Aorta (tissue), 5 donors: ENCODE data around the gene ERLIN1. TPM values are rescaled to one million over a fixed set of nuclear protein-coding genes. Genes with fewer than 3 reads are reported as not detected.

Experiments used
- ATAC-seq: fragments of 200-7000 bp; cut with Tn5 transposase; one replicate; pipeline ENCODE4 v1.9.1; 2022; ENCODE audit warnings: moderate library complexity; ENCODE audit not compliant: low FRiP score
- DNase-seq, 2 donors: peaks; one replicate each; pipeline ENCODE4 v3.0.0-alpha.2; 2020
- H3K27ac ChIP-seq, 2 donors: one replicate each; pipeline ENCODE4 v1.5.1; 2013; ENCODE audit warnings: low read length in 2 of 2, mild to moderate bottlenecking in 2 of 2, moderate library complexity in 2 of 2, control low read depth in 1 of 2, inconsistent platforms in 1 of 2, low read depth in 1 of 2
- H3K27me3 ChIP-seq, 2 donors: one replicate each; pipeline ENCODE4 v1.6.1; 2013; ENCODE audit warnings: control low read depth in 1 of 2, low read length in 1 of 2, mild to moderate bottlenecking in 1 of 2, moderate library complexity in 1 of 2; ENCODE audit not compliant: insufficient read depth in 2 of 2, control insufficient read depth in 1 of 2
- H3K36me3 ChIP-seq, 2 donors: one replicate each; pipeline ENCODE4 v1.6.1; 2013; ENCODE audit warnings: control low read depth in 1 of 2, low read length in 1 of 2, mild to moderate bottlenecking in 1 of 2; ENCODE audit not compliant: insufficient read depth in 2 of 2, control insufficient read depth in 1 of 2
- H3K4me1 ChIP-seq, 2 donors: one replicate each; pipeline ENCODE4 v1.6.1; 2013; ENCODE audit warnings: low read length in 2 of 2, control low read depth in 1 of 2, mild to moderate bottlenecking in 1 of 2, moderate library complexity in 1 of 2; ENCODE audit not compliant: insufficient read depth in 2 of 2, control insufficient read depth in 1 of 2
- H3K4me3 ChIP-seq, 2 donors: one replicate each; pipeline ENCODE4 v1.5.1; 2013; ENCODE audit warnings: low read length in 2 of 2, control low read depth in 1 of 2, mild to moderate bottlenecking in 1 of 2
- H3K9me3 ChIP-seq: one replicate; pipeline ENCODE4 v1.6.1; 2013; ENCODE audit warnings: mild to moderate bottlenecking, low read length; ENCODE audit not compliant: control insufficient read depth
- WGBS, 2 donors: extraction: QIAGEN DNeasy Blood & Tissue Kit; methylation state at CpG; one replicate each; pipeline ENCODE4 v1.1.7; 2013; 5-methylcytosine and 5-hydroxymethylcytosine counted together
- intact Hi-C, 2 donors: fragments of 100-400 bp; cut with DNase I; formaldehyde crosslinking; loops; one replicate each; pipeline versions ENCODE4 v1.14.2 to v1.15.0; 2022
- polyA plus RNA-seq, 2 donors: library from polyadenylated mRNA; stranded (reverse); fragments of 200-250 nt; gene quantifications; one replicate each; pipeline ENCODE4 v1.2.3, GENCODE V29; 2013
- total RNA-seq, 2 donors: library from RNA; stranded (reverse); fragmentation: NEBNext Ultra II Directional; extraction: Animal tissue kit (Norgen Biotek cat#: 25700); gene quantifications; one replicate each; pipeline ENCODE4 v1.2.1, GENCODE V29; 2021
- donor health status: healthy with polysubstance abuse.
- donor health status: Bipolar disorder and iron deficiency.
- donor health status: DM: no; HTN: no; CAD: no.
- donor health status: DM: no; HTN: no; CAD: no.
- donor health status: DM: yes; HTN: yes; CAD: no.

ERLIN1 gene
- total and polyA plus RNA-seq, 4 donors: 5.9 to 20.7 (median 9.9) TPM

GRCh38 chr10:100182908-100183307 is 2.9 kb downstream of the ERLIN1 start:
- Histone ChIP-seq H3K4me3 (no peak overlapping the region), H3K36me3 (no peaks in the 10 kb centered on the region), H3K27me3 (no peaks in the 10 kb centered on the region), H3K4me1 (peaks cover 0 to 1% of the 10 kb centered on the region in 2 donors), H3K27ac (no peak overlapping the region), H3K9me3 (no peaks in the 10 kb centered on the region)
- WGBS, 2 donors: 89 to 93% methylated on average over 3 of the region's 3 CpGs
- no peak for ATAC-seq
- DNase-seq: no peak
- intact Hi-C loops: loop anchor here in 1 of 2 donors (10.0 kb wide), 1 partner anchor 438 kb away; no protein-coding TSS in a partner anchor

GRCh38 chr10:100182281-100182680 is 3.5 kb downstream of the ERLIN1 start:
- Histone ChIP-seq H3K27ac (no peak overlapping the region), H3K4me1 (peaks cover 0 to 1% of the 10 kb centered on the region in 2 donors), H3K4me3 (no peak overlapping the region), H3K36me3 (no peaks in the 10 kb centered on the region), H3K9me3 (no peaks in the 10 kb centered on the region), H3K27me3 (no peaks in the 10 kb centered on the region)
- WGBS, 2 donors: 96 to 97% methylated on average over 6 of the region's 6 CpGs
- intact Hi-C loops: loop anchor here in 1 of 2 donors (10.0 kb wide), 1 partner anchor 437 kb away; no protein-coding TSS in a partner anchor
- ATAC-seq (no peak), DNase-seq (no peak)

- Histone ChIP-seq H3K27ac (no peak overlapping the region), H3K4me1 (no peaks in the 10 kb centered on the region), H3K27me3 (no peaks in the 10 kb centered on the region), H3K36me3 (peaks cover 3 to 8% of the 10 kb centered on the region in 2 donors), H3K9me3 (peaks cover 4% of the 10 kb centered on the region), H3K4me3 (no peak overlapping the region)
- no peak for DNase-seq
- no peak for ATAC-seq
- WGBS, 2 donors: 87% methylated on average over 1 of the region's 1 CpG
- intact Hi-C loops: no loop called here
Measured at GRCh38 chr10:100175875-100176274, 10.0 kb downstream of the ERLIN1 start.

- Histone ChIP-seq H3K4me3 (no peak overlapping the region), H3K27ac (no peak overlapping the region), H3K27me3 (no peaks in the 10 kb centered on the region), H3K36me3 (peaks cover 3 to 8% of the 10 kb centered on the region in 2 donors), H3K4me1 (no peaks in the 10 kb centered on the region), H3K9me3 (peaks cover 4% of the 10 kb centered on the region)
- DNase-seq (no peak), ATAC-seq (no peak)
- WGBS, 2 donors: 92 to 93% methylated on average over 3 of the region's 3 CpGs
- intact Hi-C loops: no loop called here
Measured at GRCh38 chr10:100174699-100175677, 10.8 kb downstream of the ERLIN1 start.

GRCh38 chr10:100173035-100173434 is 12.8 kb downstream of the ERLIN1 start:
- no peak for DNase-seq
- H3K27ac ChIP-seq: no peak overlapping the region
- peaks cover 3 to 8% of the 10 kb centered on the region in 2 donors for H3K36me3 ChIP-seq
- no peak overlapping the region for H3K4me3 ChIP-seq
- no peak for ATAC-seq
- peaks cover 4% of the 10 kb centered on the region for H3K9me3 ChIP-seq
- H3K4me1 ChIP-seq: no peaks in the 10 kb centered on the region
- no peaks in the 10 kb centered on the region for H3K27me3 ChIP-seq
- WGBS, 2 donors: 95 to 96% methylated on average over 6 of the region's 6 CpGs
- intact Hi-C loops: no loop called here

- WGBS, 2 donors: 92 to 93% methylated on average over 1 of the region's 1 CpG
- no peaks in the 10 kb centered on the region for H3K27me3 ChIP-seq
- no peak overlapping the region for H3K27ac ChIP-seq
- DNase-seq (no peak), ATAC-seq (no peak)
- peaks cover 3 to 8% of the 10 kb centered on the region in 2 donors for H3K36me3 ChIP-seq
- no peak overlapping the region for H3K4me3 ChIP-seq
- H3K4me1 ChIP-seq: no peaks in the 10 kb centered on the region
- peaks cover 4% of the 10 kb centered on the region for H3K9me3 ChIP-seq
- intact Hi-C loops: no loop called here
Measured at GRCh38 chr10:100172349-100172748, 13.5 kb downstream of the ERLIN1 start.

GRCh38 chr10:100168313-100168643 is 17.6 kb downstream of the ERLIN1 start:
- intact Hi-C loops: no loop called here
- Histone ChIP-seq H3K27ac (no peak overlapping the region), H3K4me3 (no peak overlapping the region)

GRCh38 chr10:100167553-100168312 is 18.1 kb downstream of the ERLIN1 start:
- Histone ChIP-seq H3K27ac (no peak overlapping the region), H3K36me3 (no peaks in the 10 kb centered on the region), H3K9me3 (no peaks in the 10 kb centered on the region), H3K4me1 (no peaks in the 10 kb centered on the region), H3K4me3 (no peak overlapping the region), H3K27me3 (no peaks in the 10 kb centered on the region)
- ATAC-seq: no peak
- intact Hi-C loops: no loop called here
- 89 to 94% methylated on average over 5 of the region's 5 CpGs for WGBS, 2 donors
- DNase-seq: no peak

More at GRCh38 chr10:100168313-100168643, 17.6 kb downstream of the ERLIN1 start:
- ATAC-seq (no peak), DNase-seq (no peak)
- H3K36me3 ChIP-seq: peaks cover 0 to 4% of the 10 kb centered on the region in 2 donors
- H3K9me3 ChIP-seq: peaks cover 4% of the 10 kb centered on the region
- no peaks in the 10 kb centered on the region for H3K4me1 ChIP-seq
- no peaks in the 10 kb centered on the region for H3K27me3 ChIP-seq
- 95 to 96% methylated on average over 1 of the region's 1 CpG for WGBS, 2 donors
